Sciatic nerve (tissue), 2 donors: ENCODE results near the gene VPS33B. TPM values are rescaled to one million over a fixed set of nuclear protein-coding genes. Genes with fewer than 3 reads are reported as not detected.

Experiments
- ATAC-seq: fragments of 200-7000 bp; cut with Tn5 transposase; one replicate; pipeline ENCODE4 v1.9.1; 2020; ENCODE audit warnings: mild to moderate bottlenecking, moderate library complexity
- DNase-seq: peaks from one replicate; pipeline ENCODE4 v3.0.0-alpha.2; 2020; ENCODE audit warnings: low spot score
- intact Hi-C: fragments of 100-400 bp; cut with DNase I; formaldehyde crosslinking; loops from one replicate; pipeline ENCODE4 v1.14.2; 2022
- total RNA-seq: library from RNA; stranded (reverse); fragmentation: NEBNext Ultra II Directional; extraction: Animal tissue kit (Norgen Biotek cat#: 25700); gene quantifications from one replicate; pipeline ENCODE4 v1.2.1, GENCODE V29; 2021
- donor health status: DM: no; HTN: no; CAD: no.
- donor health status: DM: no; HTN: no; CAD: no.

The VPS33B gene
- total RNA-seq, 1 donor from 2014 or later = 13.0 TPM

DNA sequence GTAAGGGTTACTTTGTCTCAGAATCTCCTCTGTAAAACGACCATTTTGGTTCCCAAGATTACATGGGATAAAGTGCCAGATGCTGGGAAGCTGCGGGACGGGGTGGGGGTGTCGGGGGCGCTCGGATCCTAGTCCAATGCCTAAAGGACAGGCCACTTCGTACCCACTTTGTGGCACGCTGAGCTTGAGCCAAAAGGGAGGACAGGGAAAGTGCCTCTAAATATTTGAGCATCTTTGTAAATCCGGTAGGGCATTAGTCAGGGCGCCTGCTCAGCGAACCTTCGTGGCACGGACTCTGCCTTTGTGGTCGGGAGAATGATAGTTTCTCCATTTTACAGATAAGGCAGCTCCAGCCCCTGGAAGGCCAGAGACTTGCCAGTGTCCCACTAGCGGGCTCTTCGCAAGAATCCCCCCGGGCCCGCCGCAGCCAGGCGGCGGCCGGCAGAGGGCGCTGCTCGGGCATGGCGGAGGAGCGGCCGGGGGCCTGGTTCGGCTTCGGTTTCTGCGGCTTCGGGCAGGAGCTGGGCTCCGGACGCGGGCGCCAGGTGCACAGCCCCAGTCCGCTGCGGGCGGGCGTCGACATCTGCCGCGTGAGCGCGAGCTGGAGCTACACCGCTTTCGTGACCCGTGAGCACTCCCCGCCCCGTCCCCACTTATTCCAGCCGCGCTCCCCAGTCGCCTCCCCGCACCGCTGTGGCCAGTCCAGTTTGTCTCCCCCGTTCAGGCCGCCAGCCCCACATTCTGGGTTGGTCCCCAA, 65.9 kb downstream of the VPS33B start:
- ATAC-seq (peak; percentile 25), DNase-seq (peak; percentile 88)
- intact Hi-C loops = no loop called here

DNA sequence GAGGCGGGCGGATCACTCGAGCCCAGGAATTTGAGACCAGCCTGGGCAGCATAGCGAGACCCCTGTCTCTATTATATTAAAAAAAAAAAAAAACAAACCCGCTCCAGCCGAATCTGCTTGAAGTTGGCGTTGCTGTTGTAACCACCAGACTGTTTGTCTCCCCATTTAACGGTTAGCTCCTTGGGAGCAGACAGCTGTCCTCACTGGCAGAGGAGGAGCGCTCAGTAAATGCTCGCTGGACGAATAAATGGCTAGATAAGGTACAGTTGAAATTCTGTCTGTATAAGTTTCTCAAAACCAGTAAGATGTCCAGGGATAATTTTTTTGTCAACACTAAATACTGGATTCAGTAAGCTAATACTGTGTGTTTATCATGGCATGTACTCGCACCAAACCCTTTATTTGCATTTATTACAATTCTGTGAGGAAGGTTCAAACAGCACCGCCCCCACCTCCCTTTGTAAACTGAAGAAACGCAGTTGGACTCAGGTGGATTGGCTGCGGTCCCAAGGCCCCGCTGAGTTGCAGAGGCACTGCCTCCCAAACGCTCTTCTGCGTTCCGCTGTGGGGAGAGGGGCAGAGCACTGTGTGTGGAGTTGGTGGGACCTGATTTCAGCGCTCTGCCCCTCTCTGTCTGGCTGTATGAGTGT, 66.6 kb downstream of the VPS33B start:
- ATAC-seq (no peak), DNase-seq (no peak)
- intact Hi-C loops = no loop called here

GRCh38 chr15:90954712-90955623, 67.4 kb downstream of the VPS33B start, which contains the start of gene RCCD1:
TSS of gene RCCD1 (plus strand) at chr15:90954884. CDS start at chr15:90956735, 1,851 bp downstream.
- peak; percentile 97 for DNase-seq
- ATAC-seq = peak; percentile 97
- intact Hi-C loops = no loop called here

- ATAC-seq = no peak
Measured at GRCh38 chr15:90953947-90954711, 68.3 kb downstream of the VPS33B start.

DNA sequence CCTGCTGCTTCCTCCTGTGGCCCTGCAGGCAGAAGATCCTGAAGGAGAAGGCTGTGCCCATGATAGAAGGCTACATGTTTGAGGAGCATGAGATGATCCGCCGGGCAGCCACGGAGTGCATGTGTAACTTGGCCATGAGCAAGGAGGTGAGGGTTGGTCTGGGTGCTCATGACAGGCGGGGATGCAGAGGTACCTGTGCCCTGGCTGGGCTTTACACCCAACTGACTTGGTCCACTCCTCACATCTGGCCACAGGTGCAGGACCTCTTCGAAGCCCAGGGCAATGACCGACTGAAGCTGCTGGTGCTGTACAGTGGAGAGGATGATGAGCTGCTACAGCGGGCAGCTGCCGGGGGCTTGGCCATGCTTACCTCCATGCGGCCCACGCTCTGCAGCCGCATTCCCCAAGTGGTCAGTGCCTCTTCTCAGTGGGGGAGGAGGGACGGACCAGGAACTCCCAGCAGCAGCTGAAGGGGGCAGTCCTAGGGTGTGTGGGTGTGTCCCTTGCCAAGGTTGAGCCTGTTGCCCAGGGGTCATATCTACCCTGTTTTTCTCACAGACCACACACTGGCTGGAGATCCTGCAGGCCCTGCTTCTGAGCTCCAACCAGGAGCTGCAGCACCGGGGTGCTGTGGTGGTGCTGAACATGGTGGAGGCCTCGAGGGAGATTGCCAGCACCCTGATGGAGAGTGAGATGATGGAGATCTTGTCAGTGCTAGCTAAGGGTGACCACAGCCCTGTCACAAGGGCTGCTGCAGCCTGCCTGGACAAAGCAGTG, 69.3 kb downstream of the VPS33B start:
- intact Hi-C loops = no loop called here
- DNase-seq (no peak), ATAC-seq (no peak)

More at GRCh38 chr15:90953947-90954711, 68.3 kb downstream of the VPS33B start:
- DNase-seq = no peak
- intact Hi-C loops = no loop called here

GRCh38 chr15:90950676-90951075, 71.7 kb downstream of the VPS33B start:
- ATAC-seq (no peak), DNase-seq (no peak)
- intact Hi-C loops = no loop called here

GRCh38 chr15:90949979-90950675, 72.3 kb downstream of the VPS33B start:
- ATAC-seq (no peak), DNase-seq (no peak)
- intact Hi-C loops = no loop called here

Other genes with a start within 250 kb of the VPS33B start
- 51.6 TPM for gene FURIN, start 154.0 kb downstream of the VPS33B start, total RNA-seq
- 44.8 TPM for gene FES, start 138.1 kb downstream of the VPS33B start, total RNA-seq
- gene MAN2A2, start 119.3 kb downstream of the VPS33B start, total RNA-seq = 150 TPM
- gene HDDC3, start 90.0 kb downstream of the VPS33B start, total RNA-seq = 12.7 TPM
- 56.8 TPM for gene UNC45A, start 87.3 kb downstream of the VPS33B start, total RNA-seq
- gene RCCD1, start 67.7 kb downstream of the VPS33B start, total RNA-seq = 12.4 TPM
- gene PRC1, start 28.1 kb downstream of the VPS33B start, total RNA-seq = 5.7 TPM
- 19.1 TPM for gene SV2B, start 77.7 kb upstream of the VPS33B start, total RNA-seq